GM23338 (cell line): ENCODE measurements around the gene SREBF2. TPM values are rescaled to one million over a fixed set of nuclear protein-coding genes. Genes with fewer than 3 reads are reported as not detected.

Experiments
- ATAC-seq: fragments of 200-7000 bp; cut with Tn5 transposase; 3 replicates; pipeline ENCODE4 v1.9.1; 2020
- DNase-seq: peaks from one replicate; pipeline ENCODE4 v3.0.0-alpha.2; 2015; ENCODE audit warnings: low spot score
- H2AFZ ChIP-seq: fragments of 200-600 bp; sonication (generic); 2 replicates; pipeline ENCODE4 v1.8.0; 2016; ENCODE audit warnings: antibody characterized with exemption, mild to moderate bottlenecking, moderate library complexity
- H3F3A ChIP-seq: fragments of 200-600 bp; sonication (generic); replicated peaks from 2 replicates; pipeline ENCODE4 v1.8.0; 2017; ENCODE audit warnings: antibody characterized with exemption, mixed run types, low read depth
- H3K27ac ChIP-seq: fragments of 200-600 bp; sonication (generic); 2 replicates; pipeline ENCODE4 v1.6.1; 2016; ENCODE audit warnings: low read depth
- H3K27me3 ChIP-seq: fragments of 200-600 bp; sonication (generic); 2 replicates; pipeline ENCODE4 v1.8.0; 2016; ENCODE audit warnings: mild to moderate bottlenecking, mixed run types, moderate library complexity; ENCODE audit not compliant: insufficient read depth
- H3K36me3 ChIP-seq: fragments of 200-600 bp; sonication (generic); 2 replicates; pipeline ENCODE4 v1.8.0; 2016; ENCODE audit warnings: mild to moderate bottlenecking; ENCODE audit not compliant: insufficient read depth
- H3K4me1 ChIP-seq: fragments of 200-600 bp; sonication (generic); 2 replicates; pipeline ENCODE4 v1.8.0; 2016; ENCODE audit warnings: mild to moderate bottlenecking, moderate library complexity; ENCODE audit not compliant: insufficient read depth
- H3K4me2 ChIP-seq: fragments of 200-600 bp; sonication (generic); 2 replicates; pipeline ENCODE4 v1.7.1; 2017; ENCODE audit warnings: mixed run types
- H3K4me3 ChIP-seq: fragments of 200-600 bp; sonication (generic); 2 replicates; pipeline ENCODE4 v1.6.1; 2016; ENCODE audit warnings: mixed run types
- H3K79me2 ChIP-seq: fragments of 200-600 bp; sonication (generic); replicated peaks from 2 replicates; pipeline ENCODE4 v1.8.0; 2017; ENCODE audit warnings: mild to moderate bottlenecking; ENCODE audit not compliant: insufficient read depth
- H3K9me2 ChIP-seq: fragments of 200-600 bp; sonication (generic); 2 replicates; pipeline ENCODE4 v1.8.0; 2017; ENCODE audit not compliant: insufficient read depth
- H4K20me1 ChIP-seq: fragments of 200-600 bp; sonication (generic); replicated peaks from 2 replicates; pipeline ENCODE4 v1.8.0; 2017; ENCODE audit warnings: mild to moderate bottlenecking; ENCODE audit not compliant: insufficient read depth
- H3K27ac Mint-ChIP-seq: 2 replicates; pipeline ENCODE4 v1.8.0; 2020; ENCODE audit warnings: inconsistent platforms, mild to moderate bottlenecking, moderate library complexity, mixed read lengths
- H3K27me3 Mint-ChIP-seq: 3 replicates; pipeline ENCODE4 v1.8.0; 2022; ENCODE audit warnings: low read depth, mild to moderate bottlenecking, moderate library complexity, mixed read lengths, inconsistent platforms; ENCODE audit not compliant: insufficient read depth, poor library complexity
- H3K36me3 Mint-ChIP-seq: 3 replicates; pipeline ENCODE4 v1.8.0; 2021; ENCODE audit warnings: low read depth, mild to moderate bottlenecking, inconsistent platforms, moderate library complexity, mixed read lengths
- H3K4me1 Mint-ChIP-seq: 3 replicates; pipeline ENCODE4 v1.8.0; 2020; ENCODE audit warnings: mild to moderate bottlenecking, inconsistent platforms, mixed read lengths
- H3K4me3 Mint-ChIP-seq: 3 replicates; pipeline ENCODE4 v1.8.0; 2021; ENCODE audit warnings: moderate library complexity, mild to moderate bottlenecking, inconsistent platforms, mixed read lengths
- H3K9me3 Mint-ChIP-seq: 3 replicates; pipeline ENCODE4 v1.8.0; 2020; ENCODE audit warnings: moderate library complexity, mild to moderate bottlenecking, inconsistent platforms, mixed read lengths
- CREB1 ChIP-seq: fragments of 250-450 bp; sonication (Bioruptor Pico); IDR thresholded peaks from 2 replicates; pipeline ENCODE4 v1.5.0; 2020; ENCODE audit warnings: low read depth, mild to moderate bottlenecking, moderate library complexity
- CTCF ChIP-seq, 2 experiments: fragments of 200-600 bp in 1 of 2; sonication (generic) in 1 of 2; conservative IDR thresholded peaks; 2 replicates each; pipeline versions ENCODE4 v1.5.1 to v1.6.1; 2016 to 2017; ENCODE audit warnings: antibody characterized with exemption in 2 of 2, low read depth in 2 of 2, mild to moderate bottlenecking in 2 of 2, moderate library complexity in 1 of 2
- ETS1 ChIP-seq: IDR thresholded peaks from 2 replicates; pipeline ENCODE4 v1.6.1; 2016; ENCODE audit warnings: antibody characterized with exemption
- EZH2 ChIP-seq: fragments of 200-600 bp; sonication (generic); IDR thresholded peaks from one replicate; pipeline ENCODE4 v1.8.0; 2017; ENCODE audit warnings: antibody characterized with exemption, mild to moderate bottlenecking, low read depth; ENCODE audit not compliant: unreplicated experiment
- JUNB ChIP-seq: IDR thresholded peaks from one replicate; pipeline ENCODE4 v1.6.1; 2016; ENCODE audit warnings: antibody characterized with exemption; ENCODE audit not compliant: unreplicated experiment
- NANOG ChIP-seq: IDR thresholded peaks from 2 replicates; pipeline ENCODE4 v1.6.1; 2016; ENCODE audit warnings: antibody characterized with exemption, borderline replicate concordance
- POLR2AphosphoS5 ChIP-seq: IDR thresholded peaks from 2 replicates; pipeline ENCODE4 v1.6.1; 2016; ENCODE audit warnings: antibody characterized with exemption, low read depth
- REST ChIP-seq: IDR thresholded peaks from one replicate; pipeline ENCODE4 v1.6.1; 2018; ENCODE audit warnings: antibody characterized with exemption; ENCODE audit not compliant: unreplicated experiment
- STAT1 ChIP-seq: IDR thresholded peaks from one replicate; pipeline ENCODE4 v1.6.1; 2016; ENCODE audit warnings: antibody characterized with exemption; ENCODE audit not compliant: unreplicated experiment
- ZNF331 ChIP-seq: fragments of 250-450 bp; sonication (Bioruptor Pico); IDR thresholded peaks from 2 replicates; pipeline ENCODE4 v1.5.0; 2020; ENCODE audit warnings: low read depth, mild to moderate bottlenecking, moderate library complexity
- polyA plus RNA-seq: library from polyadenylated mRNA; unstranded; fragments of >200 nt; fragmentation: Nextera tagmentation; extraction: Ambion mirVana; gene quantifications from 2 replicates; pipeline ENCODE4 v1.2.1, GENCODE V29; 2016
- total RNA-seq: library from RNA; depleted of rRNA; stranded (reverse); fragments of >200 nt; shearing (Covaris generic); gene quantifications from 2 replicates; pipeline ENCODE4 v1.2.3, GENCODE V29; 2014

Gene SREBF2
- total and polyA plus RNA-seq, 2 experiments from 2014 or later = 48.7 to 163 TPM

GRCh38 chr22:41848468-41848867, 15.6 kb downstream of the SREBF2 start:
- peak; percentile 37 for ATAC-seq

GRCh38 chr22:41856469-41856868, 23.6 kb downstream of the SREBF2 start:
- peaks cover 5% of the 10 kb centered on the region for H3K27me3 Mint-ChIP-seq
- H3K4me3 Mint-ChIP-seq = no peak overlapping the region
- Histone ChIP-seq H3K4me2 (no peak overlapping the region), H3K27me3 (no peaks in the 10 kb centered on the region), H3F3A (peaks cover 8% of the 10 kb centered on the region; the same call in 1 of the 2 replicates), H2AFZ (no peak overlapping the region), H3K27ac (peak overlapping the region; percentile 61; the same call in 1 of the 2 replicates), H3K36me3 (peaks cover 10% of the 10 kb centered on the region), H4K20me1 (peaks cover 85% of the 10 kb centered on the region), H3K4me3 (no peak overlapping the region), H3K4me1 (peaks cover 13% of the 10 kb centered on the region), H3K9me2 (no peaks in the 10 kb centered on the region), H3K79me2 (peaks cover 100% of the 10 kb centered on the region)
- ATAC-seq (no peak), DNase-seq (no peak)
- no peak overlapping the region for H3K27ac Mint-ChIP-seq
- peaks cover 10% of the 10 kb centered on the region; the same call in 2 of the 3 replicates for H3K36me3 Mint-ChIP-seq
- no peaks in the 10 kb centered on the region for H3K9me3 Mint-ChIP-seq
- H3K4me1 Mint-ChIP-seq = peaks cover 14% of the 10 kb centered on the region
- no peak for TF ChIP-seq STAT1
- no peak for TF ChIP-seq REST
- no peak for TF ChIP-seq CREB1
- no peak for TF ChIP-seq CTCF (conservative IDR thresholded peaks at IDR 0.05; ENCODE audit: low read depth in 2 of 2)
- TF ChIP-seq EZH2 = no peak
- TF ChIP-seq POLR2AphosphoS5 = no peak
- no peak for TF ChIP-seq ETS1

More at GRCh38 chr22:41848468-41848867, 15.6 kb downstream of the SREBF2 start:
- DNase-seq = peak; percentile 44
- Histone ChIP-seq H3K9me2 (no peaks in the 10 kb centered on the region), H2AFZ (no peak overlapping the region), H3K4me1 (peaks cover 53% of the 10 kb centered on the region), H3K27me3 (no peaks in the 10 kb centered on the region), H3F3A (peaks cover 16% of the 10 kb centered on the region), H3K27ac (no peak overlapping the region), H3K36me3 (peaks cover 3% of the 10 kb centered on the region; the same call in 1 of the 2 replicates), H3K79me2 (peaks cover 100% of the 10 kb centered on the region), H3K4me3 (no peak overlapping the region), H4K20me1 (peaks cover 65% of the 10 kb centered on the region), H3K4me2 (no peak overlapping the region; the same call in 1 of the 2 replicates)
- TF ChIP-seq ETS1 = no peak
- TF ChIP-seq EZH2 = no peak
- TF ChIP-seq POLR2AphosphoS5 = no peak
- TF ChIP-seq ZNF331 (CRISPR knock-in tag) = no peak
- no peak for TF ChIP-seq CREB1
- no peak for TF ChIP-seq JUNB
- no peak for TF ChIP-seq NANOG
- Mint-ChIP-seq H3K36me3 (peaks cover 13% of the 10 kb centered on the region; the same call in 2 of the 3 replicates), H3K9me3 (no peaks in the 10 kb centered on the region), H3K4me3 (no peak overlapping the region), H3K27ac (no peak overlapping the region), H3K27me3 (peaks cover 12% of the 10 kb centered on the region), H3K4me1 (peaks cover 45% of the 10 kb centered on the region)
